HEK293 (cell line): ENCODE data around the gene KRTAP2-4.

Experiments
- HIC1 ChIP-seq: fragments of 450-650 bp; formaldehyde crosslinking; IDR thresholded peaks from 2 replicates; pipeline ENCODE4 v1.5.1; 2016; ENCODE audit warnings: missing biosample characterization, missing genetic modification characterization
- TCF7L2 ChIP-seq: IDR thresholded peaks from 2 replicates; pipeline ENCODE4 v1.6.1; 2011; ENCODE audit warnings: low read depth, mild to moderate bottlenecking, inconsistent platforms, low read length, moderate library complexity, borderline replicate concordance
- YY1 ChIP-seq: fragments of 450-650 bp; formaldehyde crosslinking; IDR thresholded peaks from 2 replicates; pipeline ENCODE4 v1.5.1; 2018; ENCODE audit warnings: missing biosample characterization, missing genetic modification characterization
- ZNF10 ChIP-seq: fragments of 450-650 bp; formaldehyde crosslinking; IDR thresholded peaks from 2 replicates; pipeline ENCODE4 v1.5.1; 2017; ENCODE audit warnings: missing biosample characterization, missing genetic modification characterization
- ZNF138 ChIP-seq: fragments of 450-650 bp; formaldehyde crosslinking; IDR thresholded peaks from 2 replicates; pipeline ENCODE4 v1.5.1; 2016; ENCODE audit warnings: missing biosample characterization, missing genetic modification characterization, borderline replicate concordance
- ZNF146 ChIP-seq: fragments of 450-650 bp; formaldehyde crosslinking; IDR thresholded peaks from 2 replicates; pipeline ENCODE4 v1.5.1; 2016; ENCODE audit warnings: missing biosample characterization, missing genetic modification characterization
- ZNF473 ChIP-seq: fragments of 450-650 bp; formaldehyde crosslinking; IDR thresholded peaks from 2 replicates; pipeline ENCODE4 v1.5.1; 2017; ENCODE audit warnings: missing biosample characterization, missing genetic modification characterization
- ZNF621 ChIP-seq: fragments of 450-650 bp; formaldehyde crosslinking; IDR thresholded peaks from 2 replicates; pipeline ENCODE4 v1.5.1; 2017; ENCODE audit warnings: missing biosample characterization, missing genetic modification characterization
- ZNF664 ChIP-seq: fragments of 450-650 bp; formaldehyde crosslinking; IDR thresholded peaks from 2 replicates; pipeline ENCODE4 v1.5.1; 2016; ENCODE audit warnings: missing biosample characterization, missing genetic modification characterization
- ZNF837 ChIP-seq: fragments of 450-650 bp; formaldehyde crosslinking; IDR thresholded peaks from 2 replicates; pipeline ENCODE4 v1.5.1; 2016; ENCODE audit warnings: missing biosample characterization, missing genetic modification characterization
- ZSCAN30 ChIP-seq: fragments of 450-650 bp; IDR thresholded peaks from 2 replicates; pipeline ENCODE4 v1.5.1; 2018; ENCODE audit warnings: missing biosample characterization, mild to moderate bottlenecking, missing genetic modification characterization, moderate library complexity
- TF ChIP-seq, protein P1 (sequence below): fragments of 450-650 bp; formaldehyde crosslinking; IDR thresholded peaks from 2 replicates; pipeline ENCODE4 v1.5.1; 2016; ENCODE audit warnings: missing biosample characterization, missing genetic modification characterization
- TF ChIP-seq, protein P2 (sequence below): fragments of 450-650 bp; formaldehyde crosslinking; IDR thresholded peaks from 2 replicates; pipeline ENCODE4 v1.5.1; 2017; ENCODE audit warnings: missing biosample characterization, missing genetic modification characterization

DNA sequence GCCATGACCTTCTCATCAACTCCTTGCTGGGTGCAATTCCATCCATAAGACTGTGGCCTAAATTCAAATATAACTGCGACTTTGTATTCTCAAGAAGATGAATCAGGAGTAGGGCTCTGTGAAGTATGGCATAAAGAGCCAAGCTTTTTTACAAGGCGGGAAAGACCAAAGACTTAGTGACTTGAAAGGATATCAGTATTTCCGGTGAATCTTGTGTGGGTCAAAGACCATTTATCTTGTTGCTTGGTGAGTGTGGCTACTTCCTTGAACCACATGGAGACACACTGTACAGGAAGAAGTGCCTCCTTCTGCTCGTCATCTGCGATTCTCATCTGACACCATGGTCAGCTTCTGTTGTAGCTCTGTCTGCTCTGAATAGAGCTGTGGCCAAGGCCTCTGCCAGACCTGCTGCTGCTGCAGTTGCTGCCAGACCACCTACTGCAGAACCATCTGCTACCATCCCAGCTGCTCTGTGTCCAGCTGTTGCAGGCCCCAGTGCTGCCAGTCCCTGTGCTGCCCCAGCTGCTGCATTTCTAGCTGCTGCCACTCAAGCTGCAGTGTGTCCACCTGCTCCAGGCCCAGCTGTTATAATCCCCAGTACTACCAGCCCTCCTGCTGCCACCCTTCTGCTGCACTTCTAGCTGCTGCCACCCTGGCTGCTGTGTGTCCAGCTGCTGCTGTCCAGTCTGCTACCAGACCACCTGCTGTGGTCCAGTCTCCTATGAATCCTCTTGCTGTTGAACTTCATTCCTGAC lies 6.1 kb upstream of the KRTAP2-4 start:
- TF ChIP-seq, protein P1, sequence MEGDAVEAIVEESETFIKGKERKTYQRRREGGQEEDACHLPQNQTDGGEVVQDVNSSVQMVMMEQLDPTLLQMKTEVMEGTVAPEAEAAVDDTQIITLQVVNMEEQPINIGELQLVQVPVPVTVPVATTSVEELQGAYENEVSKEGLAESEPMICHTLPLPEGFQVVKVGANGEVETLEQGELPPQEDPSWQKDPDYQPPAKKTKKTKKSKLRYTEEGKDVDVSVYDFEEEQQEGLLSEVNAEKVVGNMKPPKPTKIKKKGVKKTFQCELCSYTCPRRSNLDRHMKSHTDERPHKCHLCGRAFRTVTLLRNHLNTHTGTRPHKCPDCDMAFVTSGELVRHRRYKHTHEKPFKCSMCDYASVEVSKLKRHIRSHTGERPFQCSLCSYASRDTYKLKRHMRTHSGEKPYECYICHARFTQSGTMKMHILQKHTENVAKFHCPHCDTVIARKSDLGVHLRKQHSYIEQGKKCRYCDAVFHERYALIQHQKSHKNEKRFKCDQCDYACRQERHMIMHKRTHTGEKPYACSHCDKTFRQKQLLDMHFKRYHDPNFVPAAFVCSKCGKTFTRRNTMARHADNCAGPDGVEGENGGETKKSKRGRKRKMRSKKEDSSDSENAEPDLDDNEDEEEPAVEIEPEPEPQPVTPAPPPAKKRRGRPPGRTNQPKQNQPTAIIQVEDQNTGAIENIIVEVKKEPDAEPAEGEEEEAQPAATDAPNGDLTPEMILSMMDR (tag by site-specific recombination) = no peak
- TF ChIP-seq ZNF664 (no peak), TCF7L2 (no peak), HIC1 (tag by site-specific recombination) (no peak), ZNF621 (tag by site-specific recombination) (no peak), ZNF138 (no peak), ZNF146 (no peak), ZNF10 (tag by site-specific recombination) (no peak), ZNF837 (tag by site-specific recombination) (no peak), YY1 (tag by site-specific recombination) (no peak), ZSCAN30 (tag by site-specific recombination) (no peak), ZNF473 (tag by site-specific recombination) (no peak)
- TF ChIP-seq, protein P2, sequence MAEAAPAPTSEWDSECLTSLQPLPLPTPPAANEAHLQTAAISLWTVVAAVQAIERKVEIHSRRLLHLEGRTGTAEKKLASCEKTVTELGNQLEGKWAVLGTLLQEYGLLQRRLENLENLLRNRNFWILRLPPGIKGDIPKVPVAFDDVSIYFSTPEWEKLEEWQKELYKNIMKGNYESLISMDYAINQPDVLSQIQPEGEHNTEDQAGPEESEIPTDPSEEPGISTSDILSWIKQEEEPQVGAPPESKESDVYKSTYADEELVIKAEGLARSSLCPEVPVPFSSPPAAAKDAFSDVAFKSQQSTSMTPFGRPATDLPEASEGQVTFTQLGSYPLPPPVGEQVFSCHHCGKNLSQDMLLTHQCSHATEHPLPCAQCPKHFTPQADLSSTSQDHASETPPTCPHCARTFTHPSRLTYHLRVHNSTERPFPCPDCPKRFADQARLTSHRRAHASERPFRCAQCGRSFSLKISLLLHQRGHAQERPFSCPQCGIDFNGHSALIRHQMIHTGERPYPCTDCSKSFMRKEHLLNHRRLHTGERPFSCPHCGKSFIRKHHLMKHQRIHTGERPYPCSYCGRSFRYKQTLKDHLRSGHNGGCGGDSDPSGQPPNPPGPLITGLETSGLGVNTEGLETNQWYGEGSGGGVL (tag by site-specific recombination) = no peak
